ENCODE data around the gene EXOSC10.

GRCh38 chr1:11024154-11024873, 75.4 kb downstream of the EXOSC10 start:
- TF ChIP-seq POLR2AphosphoS5 (IDR thresholded peaks at IDR 0.05; ENCODE audit: low read depth), result no peak
- TF ChIP-seq CTCF (conservative IDR thresholded peaks at IDR 0.05; ENCODE audit: low read depth in 2 of 2), result no peak
- no peak for TF ChIP-seq EZH2phosphoT487 (IDR thresholded peaks at IDR 0.05; ENCODE audit: unreplicated experiment)
- TF ChIP-seq REST (IDR thresholded peaks at IDR 0.05; ENCODE audit: unreplicated experiment), result no peak
- TF ChIP-seq EZH2 (IDR thresholded peaks at IDR 0.05; ENCODE audit: low read depth, unreplicated experiment), result no peak
- no peak for TF ChIP-seq CREB1 (CRISPR knock-in tag; IDR thresholded peaks at IDR 0.05; ENCODE audit: low read depth)
- no peak for TF ChIP-seq ZNF114 (CRISPR knock-in tag; IDR thresholded peaks at IDR 0.05)
- no peak for TF ChIP-seq ZNF331 (CRISPR knock-in tag; IDR thresholded peaks at IDR 0.05; ENCODE audit: low read depth)
- no peak for TF ChIP-seq JUNB (IDR thresholded peaks at IDR 0.05; ENCODE audit: unreplicated experiment)
